Inflammatory macrophage (primary cell): Measurements from ENCODE around the gene F2.

Source experiments
- DNase-seq, 2 donors: peaks; one replicate each; pipeline ENCODE4 v3.0.0-alpha.2; 2020 to 2022

Gene F2

DNA sequence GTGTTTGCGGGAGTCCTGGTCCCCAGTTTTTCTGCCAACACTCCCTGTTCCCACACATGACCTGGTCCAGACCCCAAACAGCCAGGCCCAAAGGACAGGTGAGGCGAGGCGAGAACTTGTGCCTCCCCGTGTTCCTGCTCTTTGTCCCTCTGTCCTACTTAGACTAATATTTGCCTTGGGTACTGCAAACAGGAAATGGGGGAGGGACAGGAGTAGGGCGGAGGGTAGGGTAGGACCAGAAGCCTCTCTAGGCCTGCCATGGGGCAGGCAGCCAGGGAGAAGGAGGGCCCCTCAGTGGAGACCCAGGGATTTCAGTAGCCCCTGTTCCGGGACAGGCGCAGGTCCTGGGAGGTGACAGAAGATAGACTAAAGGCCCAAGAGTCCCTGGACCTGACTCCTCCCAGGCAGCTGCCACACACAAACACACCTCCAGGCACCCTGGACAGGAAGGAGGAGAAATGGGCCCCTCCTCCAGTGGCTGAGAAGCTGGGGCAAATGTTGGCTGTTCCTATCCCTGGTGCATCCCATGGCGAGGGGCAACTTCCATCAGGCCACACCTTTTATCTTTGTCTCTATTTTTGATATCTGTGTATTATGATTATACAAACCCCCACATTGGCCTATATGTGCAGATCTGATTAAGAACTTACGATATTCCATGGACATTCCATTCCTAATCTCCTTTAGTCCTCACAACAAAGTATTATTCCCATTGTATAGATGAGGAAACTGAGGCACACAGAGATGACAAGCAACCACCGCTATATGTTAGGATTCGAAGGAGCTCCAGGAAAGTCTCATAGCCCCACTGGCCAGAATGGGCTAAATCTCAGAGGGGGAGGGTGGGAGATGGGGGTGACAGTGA lies 626 bp upstream of the F2 start:
- no peak for DNase-seq

DNA sequence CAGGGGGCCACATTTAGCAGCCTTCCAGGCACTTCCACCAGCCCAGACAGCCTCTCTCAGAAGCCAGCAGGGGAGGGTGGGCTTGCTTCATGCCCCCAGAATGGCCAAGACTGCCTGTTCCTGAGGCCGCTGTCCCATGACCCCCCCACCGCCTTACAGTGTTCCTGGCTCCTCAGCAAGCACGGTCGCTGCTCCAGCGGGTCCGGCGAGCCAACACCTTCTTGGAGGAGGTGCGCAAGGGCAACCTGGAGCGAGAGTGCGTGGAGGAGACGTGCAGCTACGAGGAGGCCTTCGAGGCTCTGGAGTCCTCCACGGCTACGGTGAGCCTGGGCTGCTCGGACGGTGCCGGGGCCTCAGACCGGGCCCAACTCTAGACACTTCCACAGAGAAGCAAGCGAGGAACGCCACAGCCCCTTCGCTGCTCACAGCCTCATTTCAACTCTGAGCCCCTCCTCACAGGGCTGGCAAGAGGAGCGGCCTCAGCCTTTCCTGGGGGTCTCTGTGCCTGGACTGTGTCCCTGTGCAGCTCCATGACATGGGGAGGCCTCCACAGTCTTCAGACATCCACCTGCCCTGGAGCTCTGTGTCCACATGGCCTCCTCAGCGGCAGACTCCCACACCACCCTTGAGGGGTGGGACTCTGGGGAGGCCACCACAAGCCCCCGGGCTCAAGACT lies 668 bp downstream of the F2 start:
- no peak for DNase-seq

DNA sequence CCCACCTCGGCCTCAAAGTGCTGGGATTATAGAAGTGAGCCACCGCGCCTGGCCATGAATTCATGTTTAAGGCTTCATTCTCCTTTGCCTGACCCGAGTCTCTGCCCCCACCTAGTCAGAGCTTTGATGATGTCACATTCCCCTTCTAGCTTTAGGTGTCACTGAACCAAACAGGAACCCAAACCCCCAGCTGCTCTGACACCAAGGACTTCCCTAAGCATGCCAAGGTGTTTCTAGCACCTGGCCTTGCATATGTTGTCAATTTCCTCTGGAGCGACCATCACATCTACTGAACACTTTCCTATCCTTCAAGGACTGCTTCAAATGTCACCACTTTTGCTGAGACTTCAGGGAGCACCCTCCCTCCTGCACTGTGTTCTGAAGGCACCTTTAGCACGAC lies 2.3 kb downstream of the F2 start:
- DNase-seq, result no peak

DNA sequence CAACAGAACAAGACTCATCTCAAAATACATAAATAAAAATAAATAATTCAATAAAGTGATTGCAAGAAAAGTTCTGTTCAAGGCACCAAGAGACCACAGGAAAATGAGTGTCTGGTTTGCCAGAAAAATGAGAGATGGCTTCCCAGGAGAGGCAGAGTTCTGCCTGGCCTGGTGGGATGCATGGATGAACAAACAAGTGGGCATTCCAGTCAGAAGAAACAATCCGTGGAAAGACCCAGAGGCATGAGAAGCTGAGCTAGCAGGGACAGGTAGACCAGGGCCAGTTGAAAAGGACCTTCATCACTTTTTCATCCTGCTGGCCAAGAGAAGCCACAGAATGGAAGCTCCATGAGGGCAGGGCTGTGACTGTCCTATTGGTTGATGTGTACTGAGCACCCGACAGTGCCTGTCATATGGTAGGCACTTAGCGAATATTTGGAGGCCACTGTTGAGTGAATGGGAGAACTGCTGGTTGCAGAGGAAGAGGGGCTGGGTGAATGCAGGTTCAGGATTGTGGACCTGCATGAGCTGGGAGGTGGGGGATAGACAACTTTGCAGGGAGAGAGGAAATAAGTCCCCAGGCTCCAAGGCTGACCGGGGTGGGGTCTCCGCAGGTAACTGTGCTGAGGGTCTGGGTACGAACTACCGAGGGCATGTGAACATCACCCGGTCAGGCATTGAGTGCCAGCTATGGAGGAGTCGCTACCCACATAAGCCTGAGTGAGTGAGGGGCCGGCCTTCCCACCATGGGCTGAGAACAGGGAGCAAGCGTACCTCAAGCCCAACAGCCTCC lies 3.7 kb downstream of the F2 start:
- no peak for DNase-seq

DNA sequence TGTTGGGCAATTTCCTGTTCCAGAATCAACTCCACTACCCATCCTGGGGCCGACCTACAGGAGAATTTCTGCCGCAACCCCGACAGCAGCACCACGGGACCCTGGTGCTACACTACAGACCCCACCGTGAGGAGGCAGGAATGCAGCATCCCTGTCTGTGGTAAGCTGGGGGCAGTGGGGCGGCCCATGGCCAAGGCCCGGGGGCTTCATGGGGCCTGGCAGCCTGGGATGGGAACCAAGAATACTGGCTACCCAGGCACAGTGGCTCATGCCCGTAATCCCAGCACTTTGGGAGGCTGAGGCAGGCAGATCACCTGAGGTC lies 4.3 kb downstream of the F2 start:
- no peak for DNase-seq

DNA sequence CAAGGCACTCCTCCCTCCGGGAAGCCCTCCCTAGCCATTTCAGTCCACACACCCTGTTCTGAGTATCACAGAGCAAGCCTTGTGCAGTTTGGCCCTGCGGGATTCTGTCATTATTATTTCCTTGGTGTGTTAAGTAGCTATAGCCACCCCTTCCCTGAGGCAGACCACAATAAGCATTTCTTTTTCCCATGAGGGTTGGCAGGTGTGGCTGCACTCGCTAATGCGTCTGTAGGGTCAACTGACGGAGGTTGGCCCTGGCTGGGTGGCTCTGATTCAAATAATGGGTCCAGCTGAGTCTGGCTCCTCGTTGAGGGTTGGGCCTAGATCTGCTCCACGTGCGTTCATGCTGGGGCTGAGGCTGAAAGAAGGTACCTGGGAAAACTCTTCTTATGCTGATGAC lies 5.1 kb downstream of the F2 start:
- DNase-seq, result no peak

DNA sequence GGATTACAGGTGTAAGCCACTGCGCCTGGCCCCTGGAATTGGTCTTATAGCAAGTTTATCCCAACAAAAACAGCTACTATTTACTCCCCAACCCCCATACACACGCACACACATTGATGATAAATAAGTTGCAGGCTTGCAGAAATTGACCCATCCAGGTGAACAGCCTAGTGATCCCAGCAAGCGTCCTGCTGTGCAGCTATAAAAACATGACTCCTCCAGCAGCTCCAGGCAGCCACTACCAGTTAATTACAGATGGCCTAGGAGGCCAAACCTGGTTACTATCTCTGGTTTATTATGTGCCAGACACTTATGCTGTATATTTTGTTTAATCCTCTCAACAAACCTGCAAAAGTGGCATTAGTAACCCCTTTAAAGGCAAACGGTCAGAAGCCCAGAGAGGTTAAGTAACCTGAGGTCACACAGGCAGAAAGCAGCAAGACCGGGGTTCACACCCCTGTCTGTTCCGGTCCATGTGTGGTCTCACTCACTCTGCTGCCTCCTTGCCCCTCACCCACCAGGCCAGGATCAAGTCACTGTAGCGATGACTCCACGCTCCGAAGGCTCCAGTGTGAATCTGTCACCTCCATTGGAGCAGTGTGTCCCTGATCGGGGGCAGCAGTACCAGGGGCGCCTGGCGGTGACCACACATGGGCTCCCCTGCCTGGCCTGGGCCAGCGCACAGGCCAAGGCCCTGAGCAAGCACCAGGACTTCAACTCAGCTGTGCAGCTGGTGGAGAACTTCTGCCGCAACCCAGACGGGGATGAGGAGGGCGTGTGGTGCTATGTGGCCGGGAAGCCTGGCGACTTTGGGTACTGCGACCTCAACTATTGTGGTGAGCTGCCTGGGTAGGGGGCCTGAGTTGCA lies 6.6 kb downstream of the F2 start:
- no peak for DNase-seq

DNA sequence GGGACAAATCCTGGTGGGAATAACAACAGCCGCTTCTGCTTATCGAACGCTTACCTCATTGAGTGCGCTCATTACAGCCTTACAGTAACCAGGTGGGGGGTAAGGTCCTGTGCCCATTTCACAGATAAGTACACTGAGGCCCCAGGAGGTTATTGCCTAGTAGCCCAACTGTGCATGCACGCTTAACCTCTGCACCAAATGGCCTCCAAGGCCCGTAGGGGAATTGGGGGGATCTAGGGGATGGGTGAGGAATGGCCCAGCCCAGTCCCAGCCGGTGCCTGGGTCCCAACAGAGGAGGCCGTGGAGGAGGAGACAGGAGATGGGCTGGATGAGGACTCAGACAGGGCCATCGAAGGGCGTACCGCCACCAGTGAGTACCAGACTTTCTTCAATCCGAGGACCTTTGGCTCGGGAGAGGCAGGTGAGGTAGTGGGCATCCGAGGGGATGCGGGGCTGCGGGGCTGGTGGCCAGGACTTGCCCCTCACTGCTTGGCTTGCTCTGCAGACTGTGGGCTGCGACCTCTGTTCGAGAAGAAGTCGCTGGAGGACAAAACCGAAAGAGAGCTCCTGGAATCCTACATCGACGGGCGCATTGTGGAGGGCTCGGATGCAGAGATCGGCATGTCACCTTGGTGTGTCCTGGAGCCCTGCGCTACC lies 7.3 kb downstream of the F2 start:
- no peak for DNase-seq

DNA sequence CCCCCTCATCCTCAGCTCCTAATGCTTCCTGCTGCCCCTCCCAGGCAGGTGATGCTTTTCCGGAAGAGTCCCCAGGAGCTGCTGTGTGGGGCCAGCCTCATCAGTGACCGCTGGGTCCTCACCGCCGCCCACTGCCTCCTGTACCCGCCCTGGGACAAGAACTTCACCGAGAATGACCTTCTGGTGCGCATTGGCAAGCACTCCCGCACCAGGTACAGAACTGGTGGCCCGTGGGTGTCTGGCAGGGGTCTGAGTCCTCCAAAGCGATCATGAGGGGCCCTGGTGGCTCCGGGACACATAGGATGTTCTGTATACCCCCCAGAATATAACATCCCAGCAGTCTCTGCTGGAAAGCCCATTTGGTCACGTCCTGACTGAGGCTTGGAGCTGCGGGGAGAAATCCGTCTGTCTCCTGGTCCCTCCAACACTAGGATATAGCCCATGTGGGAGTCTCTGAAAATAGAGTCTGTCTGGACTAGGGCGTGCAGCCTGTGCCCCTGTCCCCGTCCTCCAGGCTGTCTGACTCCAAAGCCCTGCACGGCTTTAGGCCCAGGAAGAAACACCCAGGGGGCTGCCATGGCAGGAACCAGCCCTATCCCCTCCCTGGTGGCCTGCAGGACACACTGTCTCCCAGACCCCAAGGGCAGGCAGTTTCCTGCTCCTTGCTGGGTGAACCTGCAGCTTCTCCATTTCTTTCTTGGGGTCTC lies 9.1 kb downstream of the F2 start:
- no peak for DNase-seq

DNA sequence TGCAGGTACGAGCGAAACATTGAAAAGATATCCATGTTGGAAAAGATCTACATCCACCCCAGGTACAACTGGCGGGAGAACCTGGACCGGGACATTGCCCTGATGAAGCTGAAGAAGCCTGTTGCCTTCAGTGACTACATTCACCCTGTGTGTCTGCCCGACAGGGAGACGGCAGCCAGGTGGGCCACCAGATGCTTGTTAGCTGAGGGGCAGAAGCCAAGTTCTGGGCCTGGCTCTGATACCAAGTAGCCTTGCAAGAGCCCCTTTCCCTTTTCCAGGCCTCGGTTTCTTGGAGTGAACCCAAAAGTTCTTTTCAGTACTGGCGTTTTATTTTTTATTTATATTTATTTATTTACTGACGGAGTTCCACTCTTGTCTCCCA lies 9.6 kb downstream of the F2 start:
- DNase-seq, result no peak

DNA sequence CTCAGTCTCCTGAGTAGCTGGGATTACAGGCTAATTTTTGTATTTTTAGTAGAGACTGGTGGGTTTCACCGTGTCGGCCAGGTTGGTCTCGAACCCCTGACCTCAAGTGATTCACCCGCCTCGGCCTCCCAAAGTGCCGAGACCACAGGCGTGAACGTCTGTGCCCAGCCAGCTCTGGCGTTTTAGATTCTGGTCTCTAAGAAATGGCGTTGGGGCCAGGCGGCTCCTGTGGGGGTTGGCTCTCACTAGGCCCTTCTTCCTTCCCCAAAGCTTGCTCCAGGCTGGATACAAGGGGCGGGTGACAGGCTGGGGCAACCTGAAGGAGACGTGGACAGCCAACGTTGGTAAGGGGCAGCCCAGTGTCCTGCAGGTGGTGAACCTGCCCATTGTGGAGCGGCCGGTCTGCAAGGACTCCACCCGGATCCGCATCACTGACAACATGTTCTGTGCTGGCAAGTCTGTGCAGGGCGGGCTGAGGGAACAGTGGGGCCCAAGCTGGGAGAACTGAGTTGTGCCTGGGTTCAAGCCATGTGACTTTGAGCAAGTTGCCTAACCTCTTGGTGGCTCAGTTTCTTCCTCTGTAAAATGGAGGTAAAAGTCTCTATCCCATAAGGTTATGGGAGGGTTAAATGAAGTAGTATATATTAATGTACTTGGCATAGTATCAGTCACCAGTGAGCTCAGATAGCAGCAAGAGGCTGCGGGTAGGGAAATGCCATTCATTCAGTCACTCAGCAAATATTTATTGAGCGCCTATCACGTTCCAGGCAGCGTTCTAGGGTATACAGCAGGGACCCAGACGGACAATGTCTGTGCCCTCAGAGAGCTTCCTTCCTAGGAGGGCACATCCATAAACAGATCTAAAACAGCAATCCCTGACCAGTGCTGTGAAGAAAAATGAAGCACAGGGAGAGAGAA lies 10.4 kb downstream of the F2 start:
- DNase-seq, result no peak

DNA sequence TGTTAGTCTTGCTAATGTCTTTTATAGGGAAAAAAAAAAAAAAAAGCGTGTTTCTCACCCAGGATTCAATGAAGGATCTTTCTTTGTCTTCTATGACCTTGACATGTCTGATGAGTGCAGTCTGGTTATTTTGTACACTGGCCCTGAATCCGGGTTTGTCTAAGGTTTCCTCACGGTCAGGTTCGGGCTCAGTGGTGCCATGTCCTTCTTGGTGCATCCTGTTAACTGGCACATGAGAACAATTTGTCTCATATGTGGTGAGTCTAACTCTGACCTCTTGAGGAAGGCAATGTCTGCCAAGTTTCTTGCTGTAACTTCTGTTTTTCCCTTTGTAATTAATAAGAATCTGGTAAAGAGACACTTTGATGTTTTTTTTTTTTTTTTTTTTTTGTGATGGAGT lies 12.5 kb downstream of the F2 start:
- no peak for DNase-seq

DNA sequence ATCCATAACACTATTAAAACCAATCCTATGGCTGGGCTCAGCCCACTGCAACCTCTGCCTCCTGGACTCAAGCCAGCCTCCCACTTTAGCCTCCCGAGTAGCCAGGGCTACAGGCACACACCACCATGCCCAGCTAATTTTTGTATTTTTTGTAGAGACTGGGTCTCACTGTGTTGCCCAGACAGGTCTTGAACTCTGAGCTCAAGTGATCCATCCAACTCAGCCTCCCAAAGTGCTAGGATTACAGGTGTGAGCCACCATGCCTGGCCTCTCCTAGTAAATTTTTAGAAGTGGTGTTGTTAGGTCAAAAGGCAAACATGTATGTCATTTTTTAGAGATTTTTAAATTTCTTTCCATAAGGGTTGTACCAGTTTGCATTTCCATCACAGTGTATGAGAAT lies 14.2 kb downstream of the F2 start:
- DNase-seq, result no peak

DNA sequence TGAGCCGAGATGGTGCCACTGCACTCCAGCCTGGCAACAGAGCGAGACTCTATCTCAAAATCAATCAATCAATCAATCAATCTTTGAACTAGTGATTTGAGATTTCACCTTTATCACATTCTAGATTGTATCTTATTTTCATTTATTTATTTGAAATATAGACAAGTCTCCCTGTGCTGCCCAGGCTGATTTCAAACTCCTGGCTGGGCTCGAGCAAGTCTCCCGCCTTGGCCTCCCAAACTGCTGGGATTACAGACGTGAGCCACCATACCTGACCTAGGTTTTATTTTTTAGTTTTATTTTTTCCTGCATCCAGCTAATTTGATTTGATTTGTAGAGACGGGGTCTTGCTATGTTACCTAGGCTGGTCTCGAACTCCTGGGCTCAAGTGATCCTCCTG lies 17.1 kb downstream of the F2 start:
- no peak for DNase-seq

DNA sequence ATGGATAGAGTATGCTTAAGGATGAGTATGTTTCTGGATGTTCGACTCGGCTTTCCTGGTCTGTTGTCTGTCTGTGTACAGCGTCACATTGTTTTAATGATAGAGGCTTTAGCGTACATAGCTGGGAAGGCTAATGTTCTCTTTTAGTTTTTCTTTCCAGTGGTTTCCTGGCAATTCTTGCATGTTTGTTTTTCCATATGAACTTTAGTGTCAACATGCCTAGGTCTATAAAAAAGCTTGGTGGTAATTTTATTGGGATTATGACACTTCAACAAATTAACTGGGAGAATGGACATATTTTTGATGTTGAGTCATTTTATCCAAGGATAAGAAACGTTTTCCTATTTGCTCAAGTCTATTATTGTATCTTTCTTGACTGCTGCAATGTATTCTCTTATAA lies 17.6 kb downstream of the F2 start:
- DNase-seq, result no peak

DNA sequence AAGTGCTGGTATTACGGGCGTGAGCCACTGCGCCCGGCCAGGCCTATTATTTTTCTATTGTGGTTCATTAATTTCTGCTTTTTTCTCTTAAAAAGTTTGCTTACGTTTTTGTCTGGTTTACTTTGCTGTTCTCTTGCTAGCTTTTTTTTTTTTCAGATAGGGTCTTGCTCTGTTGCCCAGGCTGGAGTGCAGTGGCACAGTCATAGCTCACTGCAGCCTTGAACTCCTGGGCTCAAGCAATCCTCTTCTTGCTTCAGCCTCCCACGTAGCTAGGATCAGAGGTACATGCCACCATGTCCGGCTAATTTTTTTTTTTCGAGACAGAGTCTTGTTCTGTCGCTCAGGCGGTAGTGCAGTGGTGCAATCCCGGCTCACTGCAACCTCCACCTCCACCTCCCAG lies 18.7 kb downstream of the F2 start:
- DNase-seq, result no peak

DNA sequence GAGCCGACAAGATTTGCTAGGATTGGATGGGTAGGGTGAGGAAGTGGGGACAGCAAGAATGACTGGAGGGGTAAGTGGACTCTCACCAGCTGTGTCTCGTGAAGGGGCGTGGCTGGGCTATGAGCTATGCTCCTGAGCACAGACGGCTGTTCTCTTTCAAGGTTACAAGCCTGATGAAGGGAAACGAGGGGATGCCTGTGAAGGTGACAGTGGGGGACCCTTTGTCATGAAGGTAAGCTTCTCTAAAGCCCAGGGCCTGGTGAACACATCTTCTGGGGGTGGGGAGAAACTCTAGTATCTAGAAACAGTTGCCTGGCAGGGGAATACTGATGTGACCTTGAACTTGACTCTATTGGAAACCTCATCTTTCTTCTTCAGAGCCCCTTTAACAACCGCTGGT lies 19.9 kb downstream of the F2 start:
- DNase-seq, result no peak

DNA sequence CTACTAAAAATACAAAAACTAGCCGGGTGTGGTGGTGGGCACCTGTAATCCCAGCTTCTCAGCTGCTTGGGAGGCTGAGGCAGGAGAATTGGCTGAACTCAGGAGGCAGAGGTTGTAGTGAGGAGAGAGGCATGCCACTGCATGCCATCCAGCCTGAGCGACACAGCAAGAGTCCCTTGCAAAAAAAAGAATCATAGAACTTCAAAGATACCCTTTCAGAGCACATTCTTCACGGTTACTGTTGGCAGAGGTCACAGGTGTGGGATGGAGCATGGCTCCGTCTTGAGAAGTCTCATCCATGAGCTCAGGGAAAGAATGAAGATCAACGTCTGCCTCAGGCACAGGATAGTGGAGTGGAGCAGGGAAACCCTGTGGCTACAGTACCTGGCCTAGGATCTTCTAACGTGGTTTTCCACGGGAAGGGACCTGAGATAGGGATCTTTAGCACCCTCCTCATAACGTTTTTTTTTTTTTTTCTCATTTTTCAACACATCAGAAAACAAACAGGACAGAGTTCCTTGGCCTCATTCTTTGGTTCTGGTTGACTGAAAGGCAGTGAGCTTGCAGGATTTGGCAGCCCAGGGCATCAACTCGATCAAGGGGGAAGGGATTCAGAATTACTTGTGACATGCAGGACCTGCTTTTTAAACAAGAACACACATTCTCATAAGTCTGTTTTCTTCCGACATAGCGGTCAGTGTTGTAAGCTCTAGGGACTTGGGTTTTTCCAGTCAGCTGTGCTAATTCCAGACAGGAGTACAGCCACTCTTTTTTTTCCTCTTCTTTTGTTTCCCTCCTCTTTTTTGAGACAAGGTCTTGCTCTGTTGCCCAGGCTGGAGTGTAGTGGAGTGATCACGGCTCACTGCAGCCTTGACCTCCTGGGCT lies 22.8 kb downstream of the F2 start:
- no peak for DNase-seq

DNA sequence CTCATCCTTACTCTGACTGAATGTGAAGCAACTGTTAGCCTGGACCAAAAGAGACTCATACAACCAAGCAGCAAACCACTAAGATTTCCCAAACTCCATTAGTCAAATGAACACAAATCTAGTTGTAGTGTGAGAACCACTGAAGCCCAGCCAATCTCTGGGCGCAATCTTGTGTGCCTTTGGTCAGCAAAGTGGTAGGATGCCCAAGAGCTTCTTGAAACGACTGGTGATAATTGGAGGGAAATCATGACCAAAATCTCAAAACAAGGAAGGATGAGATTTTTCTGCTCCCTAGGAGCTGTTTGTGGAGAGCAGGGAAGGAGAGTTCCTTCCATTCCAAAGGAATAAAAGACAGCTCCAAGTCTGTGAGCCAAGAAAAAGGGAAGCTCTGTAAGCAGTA lies 24.0 kb downstream of the F2 start:
- no peak for DNase-seq
